Lower leg skin (tissue), 3 donors: ENCODE results near the gene GPR62.

ENCODE experiments used
- CTCF ChIP-seq, 3 donors: fragments of 450-650 bp; IDR thresholded peaks; one replicate each; pipeline ENCODE4 v1.5.1; 2016; ENCODE audit warnings: antibody characterized with exemption in 3 of 3, mild to moderate bottlenecking in 3 of 3, moderate library complexity in 2 of 3
- POLR2A ChIP-seq, 2 donors: fragments of 450-650 bp; IDR thresholded peaks; one replicate each; pipeline ENCODE4 v1.6.1; 2016 to 2017; ENCODE audit warnings: antibody characterized with exemption in 2 of 2, mild to moderate bottlenecking in 1 of 2, moderate library complexity in 1 of 2

GRCh38 chr3:51937014-51937413 lies 18.2 kb upstream of the GPR62 start:
- TF ChIP-seq CTCF (IDR thresholded peaks at IDR 0.05) (no peak), POLR2A (IDR thresholded peaks at IDR 0.05) (no peak)
